ENCODE data around the gene NFKBIL1.

The NFKBIL1 gene

GRCh38 chr6:31572041-31572911 is 24.9 kb downstream of the NFKBIL1 start, which contains the start of gene LTA:
Gene LTA (plus strand): TSS chr6:31572289. CDS start chr6:31572743, 454 bp downstream.
- FAIRE-seq: peak; percentile 91
- TF ChIP-seq POU2F2 (IDR thresholded peaks at IDR 0.05; ENCODE audit: low read depth, low read length) (peak; percentile 67), SPI1 (IDR thresholded peaks at IDR 0.05; ENCODE audit: low read depth, low read length) (peak; percentile 23; the same call in 1 of the 2 replicates), TAF1 (IDR thresholded peaks at IDR 0.05; ENCODE audit: low read depth, low read length) (peak; percentile 30; the same call in 1 of the 2 replicates), PAX5 (IDR thresholded peaks at IDR 0.05; ENCODE audit: insufficient read depth, low read length, severe bottlenecking) (no peak), POLR2AphosphoS5 (IDR thresholded peaks at IDR 0.05; ENCODE audit: low read depth, low read length) (peak; percentile 88), POLR2A (IDR thresholded peaks at IDR 0.05; ENCODE audit: low read depth, low read length) (peak; percentile 88)
- DNase-seq (ENCODE audit: insufficient read length, low spot score): no peak

GRCh38 chr6:31573239-31574105 is 26.1 kb downstream of the NFKBIL1 start:
- FAIRE-seq: no peak
- DNase-seq (ENCODE audit: insufficient read length, low spot score): no peak
- TF ChIP-seq SPI1 (IDR thresholded peaks at IDR 0.05; ENCODE audit: low read depth, low read length) (no peak), POLR2A (IDR thresholded peaks at IDR 0.05; ENCODE audit: low read depth, low read length) (no peak), TAF1 (IDR thresholded peaks at IDR 0.05; ENCODE audit: low read depth, low read length) (no peak), POU2F2 (IDR thresholded peaks at IDR 0.05; ENCODE audit: low read depth, low read length) (no peak), POLR2AphosphoS5 (IDR thresholded peaks at IDR 0.05; ENCODE audit: low read depth, low read length) (no peak), PAX5 (IDR thresholded peaks at IDR 0.05; ENCODE audit: insufficient read depth, low read length, severe bottlenecking) (no peak)

- TF ChIP-seq POLR2A (IDR thresholded peaks at IDR 0.05; ENCODE audit: low read depth, low read length): peak; percentile 22; the same call in 1 of the 2 replicates
- no peak for TF ChIP-seq TAF1 (IDR thresholded peaks at IDR 0.05; ENCODE audit: low read depth, low read length)
- TF ChIP-seq SPI1 (IDR thresholded peaks at IDR 0.05; ENCODE audit: low read depth, low read length): no peak
- TF ChIP-seq POLR2AphosphoS5 (IDR thresholded peaks at IDR 0.05; ENCODE audit: low read depth, low read length): peak; percentile 26; the same call in 1 of the 2 replicates
- peak; percentile 40; the same call in 1 of the 2 replicates for TF ChIP-seq POU2F2 (IDR thresholded peaks at IDR 0.05; ENCODE audit: low read depth, low read length)
- no peak for TF ChIP-seq PAX5 (IDR thresholded peaks at IDR 0.05; ENCODE audit: insufficient read depth, low read length, severe bottlenecking)
- no peak for FAIRE-seq
- no peak for DNase-seq (ENCODE audit: insufficient read length, low spot score)
These were observed 27.0 kb downstream of the NFKBIL1 start for GRCh38 chr6:31574106-31575061.

- peak; percentile 95 for FAIRE-seq
- TF ChIP-seq SPI1 (IDR thresholded peaks at IDR 0.05; ENCODE audit: low read depth, low read length) (peak; percentile 63), POLR2A (IDR thresholded peaks at IDR 0.05; ENCODE audit: low read depth, low read length) (peak; percentile 100), PAX5 (IDR thresholded peaks at IDR 0.05; ENCODE audit: insufficient read depth, low read length, severe bottlenecking) (no peak), POU2F2 (IDR thresholded peaks at IDR 0.05; ENCODE audit: low read depth, low read length) (peak; percentile 95), TAF1 (IDR thresholded peaks at IDR 0.05; ENCODE audit: low read depth, low read length) (peak; percentile 92), POLR2AphosphoS5 (IDR thresholded peaks at IDR 0.05; ENCODE audit: low read depth, low read length) (peak; percentile 100)
These were observed 28.0 kb downstream of the NFKBIL1 start, which contains the start of gene TNF for GRCh38 chr6:31575335-31575901. Gene TNF (plus strand): TSS chr6:31575565. CDS start chr6:31575742, 177 bp downstream.

DNA sequence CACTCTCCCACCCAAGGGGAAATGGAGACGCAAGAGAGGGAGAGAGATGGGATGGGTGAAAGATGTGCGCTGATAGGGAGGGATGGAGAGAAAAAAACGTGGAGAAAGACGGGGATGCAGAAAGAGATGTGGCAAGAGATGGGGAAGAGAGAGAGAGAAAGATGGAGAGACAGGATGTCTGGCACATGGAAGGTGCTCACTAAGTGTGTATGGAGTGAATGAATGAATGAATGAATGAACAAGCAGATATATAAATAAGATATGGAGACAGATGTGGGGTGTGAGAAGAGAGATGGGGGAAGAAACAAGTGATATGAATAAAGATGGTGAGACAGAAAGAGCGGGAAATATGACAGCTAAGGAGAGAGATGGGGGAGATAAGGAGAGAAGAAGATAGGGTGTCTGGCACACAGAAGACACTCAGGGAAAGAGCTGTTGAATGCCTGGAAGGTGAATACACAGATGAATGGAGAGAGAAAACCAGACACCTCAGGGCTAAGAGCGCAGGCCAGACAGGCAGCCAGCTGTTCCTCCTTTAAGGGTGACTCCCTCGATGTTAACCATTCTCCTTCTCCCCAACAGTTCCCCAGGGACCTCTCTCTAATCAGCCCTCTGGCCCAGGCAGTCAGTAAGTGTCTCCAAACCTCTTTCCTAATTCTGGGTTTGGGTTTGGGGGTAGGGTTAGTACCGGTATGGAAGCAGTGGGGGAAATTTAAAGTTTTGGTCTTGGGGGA is 28.7 kb downstream of the NFKBIL1 start:
- FAIRE-seq (no peak), DNase-seq (ENCODE audit: insufficient read length, low spot score) (no peak)
- TF ChIP-seq SPI1 (IDR thresholded peaks at IDR 0.05; ENCODE audit: low read depth, low read length) (no peak), TAF1 (IDR thresholded peaks at IDR 0.05; ENCODE audit: low read depth, low read length) (no peak), POLR2AphosphoS5 (IDR thresholded peaks at IDR 0.05; ENCODE audit: low read depth, low read length) (no peak; the same call in 1 of the 2 replicates), PAX5 (IDR thresholded peaks at IDR 0.05; ENCODE audit: insufficient read depth, low read length, severe bottlenecking) (no peak), POU2F2 (IDR thresholded peaks at IDR 0.05; ENCODE audit: low read depth, low read length) (no peak), POLR2A (IDR thresholded peaks at IDR 0.05; ENCODE audit: low read depth, low read length) (no peak)

More at GRCh38 chr6:31575335-31575901, 28.0 kb downstream of the NFKBIL1 start, which contains the start of gene TNF:
- peak; percentile 66 for DNase-seq (ENCODE audit: insufficient read length, low spot score)

DNA sequence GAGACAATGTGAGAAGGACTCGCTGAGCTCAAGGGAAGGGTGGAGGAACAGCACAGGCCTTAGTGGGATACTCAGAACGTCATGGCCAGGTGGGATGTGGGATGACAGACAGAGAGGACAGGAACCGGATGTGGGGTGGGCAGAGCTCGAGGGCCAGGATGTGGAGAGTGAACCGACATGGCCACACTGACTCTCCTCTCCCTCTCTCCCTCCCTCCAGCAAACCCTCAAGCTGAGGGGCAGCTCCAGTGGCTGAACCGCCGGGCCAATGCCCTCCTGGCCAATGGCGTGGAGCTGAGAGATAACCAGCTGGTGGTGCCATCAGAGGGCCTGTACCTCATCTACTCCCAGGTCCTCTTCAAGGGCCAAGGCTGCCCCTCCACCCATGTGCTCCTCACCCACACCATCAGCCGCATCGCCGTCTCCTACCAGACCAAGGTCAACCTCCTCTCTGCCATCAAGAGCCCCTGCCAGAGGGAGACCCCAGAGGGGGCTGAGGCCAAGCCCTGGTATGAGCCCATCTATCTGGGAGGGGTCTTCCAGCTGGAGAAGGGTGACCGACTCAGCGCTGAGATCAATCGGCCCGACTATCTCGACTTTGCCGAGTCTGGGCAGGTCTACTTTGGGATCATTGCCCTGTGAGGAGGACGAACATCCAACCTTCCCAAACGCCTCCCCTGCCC is 29.6 kb downstream of the NFKBIL1 start:
- DNase-seq (ENCODE audit: insufficient read length, low spot score) (no peak), FAIRE-seq (peak; percentile 85)
- TF ChIP-seq POU2F2 (IDR thresholded peaks at IDR 0.05; ENCODE audit: low read depth, low read length) (peak; percentile 30; the same call in 1 of the 2 replicates), POLR2AphosphoS5 (IDR thresholded peaks at IDR 0.05; ENCODE audit: low read depth, low read length) (peak; percentile 14; the same call in 1 of the 2 replicates), SPI1 (IDR thresholded peaks at IDR 0.05; ENCODE audit: low read depth, low read length) (no peak)

GRCh38 chr6:31577579-31577966 is 30.2 kb downstream of the NFKBIL1 start:
- DNase-seq (ENCODE audit: insufficient read length, low spot score) (no peak), FAIRE-seq (no peak)
- no peak; the same call in 1 of the 2 replicates for TF ChIP-seq POLR2AphosphoS5 (IDR thresholded peaks at IDR 0.05; ENCODE audit: low read depth, low read length)
- no peak for TF ChIP-seq TAF1 (IDR thresholded peaks at IDR 0.05; ENCODE audit: low read depth, low read length)
- TF ChIP-seq POLR2A (IDR thresholded peaks at IDR 0.05; ENCODE audit: low read depth, low read length): no peak; the same call in none of the 2 replicates
- TF ChIP-seq SPI1 (IDR thresholded peaks at IDR 0.05; ENCODE audit: low read depth, low read length): no peak
- TF ChIP-seq POU2F2 (IDR thresholded peaks at IDR 0.05; ENCODE audit: low read depth, low read length): no peak
- no peak for TF ChIP-seq PAX5 (IDR thresholded peaks at IDR 0.05; ENCODE audit: insufficient read depth, low read length, severe bottlenecking)

Data from GM12891 (cell line).